K562 (cell line): Measurements from ENCODE around the gene WNT11.

Experiments used
- CTCF ChIP-seq, 3 experiments: IDR thresholded peaks in 2 of 3; conservative IDR thresholded peaks in 1 of 3; 2 replicates each; pipeline ENCODE4 v1.5.1; 2011 to 2012; ENCODE audit warnings: low read length in 3 of 3, mild to moderate bottlenecking in 3 of 3, control low read depth in 2 of 3, improper control_type of control experiment in 1 of 3, inconsistent platforms in 1 of 3, low read depth in 1 of 3, mixed read lengths in 1 of 3, moderate library complexity in 1 of 3; ENCODE audit not compliant: insufficient read depth in 2 of 3
- HBP1 ChIP-seq: fragments of 450-650 bp; formaldehyde crosslinking; IDR thresholded peaks from 2 replicates; pipeline ENCODE4 v1.4.0; 2022; ENCODE audit warnings: missing genetic modification characterization
- HDAC2 ChIP-seq: fragments of 450-650 bp; IDR thresholded peaks from 2 replicates; pipeline ENCODE4 v1.6.1; 2016; ENCODE audit warnings: mild to moderate bottlenecking
- HDGF ChIP-seq: fragments of 450-650 bp; IDR thresholded peaks from 2 replicates; pipeline ENCODE4 v1.6.1; 2016
- MCM2 ChIP-seq: fragments of 450-650 bp; IDR thresholded peaks from 2 replicates; pipeline ENCODE4 v1.6.1; 2017; ENCODE audit warnings: low read depth, mild to moderate bottlenecking
- MYC ChIP-seq, 2 experiments: fragments of 250-450 bp in 1 of 2; sonication (Bioruptor Pico) in 1 of 2; IDR thresholded peaks; 2 replicates each; pipeline versions ENCODE4 v1.5.1 to v1.6.1; 2012 to 2021; ENCODE audit warnings: low read depth in 2 of 2, borderline replicate concordance in 1 of 2, improper control_type of control experiment in 1 of 2, low read length in 1 of 2, mild to moderate bottlenecking in 1 of 2, moderate library complexity in 1 of 2
- NFE2 ChIP-seq: IDR thresholded peaks from 2 replicates; pipeline ENCODE4 v1.6.1; 2014; ENCODE audit warnings: antibody characterized with exemption, low read depth
- NR0B1 ChIP-seq: fragments of 450-650 bp; IDR thresholded peaks from one replicate; pipeline ENCODE4 v1.6.1; 2018; ENCODE audit warnings: mild to moderate bottlenecking, moderate library complexity; ENCODE audit not compliant: partially characterized antibody
- NRF1 ChIP-seq, 2 experiments: fragments of 450-650 bp; IDR thresholded peaks in 1 of 2; conservative IDR thresholded peaks in 1 of 2; 2 replicates each; pipeline ENCODE4 v1.6.1; 2014; ENCODE audit warnings: mild to moderate bottlenecking in 2 of 2
- PTTG1 ChIP-seq: fragments of 450-650 bp; IDR thresholded peaks from 2 replicates; pipeline ENCODE4 v1.6.1; 2016; ENCODE audit warnings: low read depth, mild to moderate bottlenecking, missing genetic modification characterization, missing compliant biosample characterization
- SOX6 ChIP-seq: fragments of 450-650 bp; IDR thresholded peaks from 2 replicates; pipeline ENCODE4 v1.6.1; 2014; ENCODE audit warnings: mild to moderate bottlenecking
- TBP ChIP-seq: optimal IDR thresholded peaks from 2 replicates; pipeline ENCODE3; 2011; ENCODE audit warnings: low read depth, low read length, improper control_type of control experiment
- THRA ChIP-seq: fragments of 450-650 bp; IDR thresholded peaks from 2 replicates; pipeline ENCODE4 v1.6.1; 2017; ENCODE audit warnings: mild to moderate bottlenecking, moderate library complexity
- ZNF146 ChIP-seq: IDR thresholded peaks from one replicate; pipeline ENCODE4 v1.6.1; 2018; ENCODE audit warnings: missing compliant biosample characterization; ENCODE audit not compliant: unreplicated experiment

GRCh38 chr11:76157891-76158290 is 48.4 kb downstream of the WNT11 start:
- TF ChIP-seq CTCF (IDR thresholded peaks at IDR 0.05 in 2 of 3, conservative IDR thresholded peaks at IDR 0.05 in 1 of 3; ENCODE audit: insufficient read depth in 2 of 3, low read depth in 1 of 3, low read length in 3 of 3) (no peak), PTTG1 (tag) (no peak), MYC (IDR thresholded peaks at IDR 0.05; ENCODE audit: low read depth, low read length) (no peak), MYC (CRISPR knock-in tag; IDR thresholded peaks at IDR 0.05; ENCODE audit: borderline replicate concordance, low read depth) (no peak), ZNF146 (CRISPR knock-in tag) (no peak), HDAC2 (no peak), THRA (no peak), TBP (no peak), NR0B1 (no peak), MCM2 (no peak), SOX6 (no peak), HBP1 (no peak), NRF1 (conservative IDR thresholded peaks at IDR 0.05 in 1 of 2, IDR thresholded peaks at IDR 0.05 in 1 of 2) (no peak), HDGF (no peak), NFE2 (no peak)
